Epidermal melanocyte (primary cell): Measurements from ENCODE around the gene ELMOD1.

Source experiments
- DNase-seq: peaks from one replicate; pipeline ENCODE4 v3.0.0; 2011; ENCODE audit warnings: low spot score; ENCODE audit not compliant: insufficient read length

The ELMOD1 gene

GRCh38 chr11:107583629-107584195, 7.2 kb upstream of the ELMOD1 start:
- no peak for DNase-seq

DNA sequence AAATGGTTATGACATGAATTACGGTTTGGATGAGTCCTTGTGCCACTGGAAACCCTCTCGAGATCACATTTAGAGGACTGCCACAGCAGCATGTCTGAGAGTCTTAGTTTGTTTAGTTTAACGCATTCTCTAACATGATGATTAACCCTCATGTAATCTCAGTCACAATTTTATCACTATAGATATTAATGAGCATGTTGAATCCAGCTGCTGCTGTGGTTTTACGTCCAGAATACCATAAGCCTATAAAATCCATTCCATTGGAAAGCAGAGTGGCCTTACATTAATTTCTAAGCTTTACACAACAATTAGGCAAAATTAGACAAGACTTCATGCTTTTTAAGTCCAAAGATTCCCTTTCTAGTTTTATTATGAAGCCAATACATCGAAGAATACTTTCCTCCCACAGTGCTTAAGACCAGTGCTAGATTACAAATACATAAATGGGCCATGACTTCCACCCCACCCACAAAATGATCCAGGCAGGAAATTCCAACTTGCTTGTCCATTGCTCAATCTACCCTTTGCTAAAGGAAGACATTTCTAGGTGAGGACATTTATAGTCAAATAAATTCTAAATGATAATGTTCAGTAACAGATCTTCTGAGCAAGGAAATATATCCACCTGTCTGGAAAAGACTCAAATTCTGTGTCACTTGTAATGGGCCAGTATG, 3.5 kb upstream of the ELMOD1 start:
- no peak for DNase-seq

GRCh38 chr11:107591378-107592230, 657 bp downstream of the ELMOD1 start:
- DNase-seq = no peak

DNA sequence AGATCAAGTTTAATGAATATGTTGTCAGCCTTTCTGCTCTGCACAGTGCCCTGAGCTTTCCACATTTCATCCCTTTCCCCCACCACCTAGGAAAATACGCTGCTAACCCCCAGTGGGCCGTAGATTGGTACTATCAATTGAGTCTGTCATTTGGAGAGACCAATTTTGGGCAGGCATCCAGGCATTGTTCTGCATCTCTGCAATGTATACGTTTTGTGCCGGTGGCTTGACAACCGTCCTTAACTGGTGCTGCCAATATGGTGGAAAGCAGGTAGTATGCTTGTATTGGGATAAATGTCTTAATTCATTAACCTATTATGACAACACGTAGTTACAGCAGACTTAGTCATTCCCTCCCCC, 1.3 kb downstream of the ELMOD1 start:
- DNase-seq = no peak

DNA sequence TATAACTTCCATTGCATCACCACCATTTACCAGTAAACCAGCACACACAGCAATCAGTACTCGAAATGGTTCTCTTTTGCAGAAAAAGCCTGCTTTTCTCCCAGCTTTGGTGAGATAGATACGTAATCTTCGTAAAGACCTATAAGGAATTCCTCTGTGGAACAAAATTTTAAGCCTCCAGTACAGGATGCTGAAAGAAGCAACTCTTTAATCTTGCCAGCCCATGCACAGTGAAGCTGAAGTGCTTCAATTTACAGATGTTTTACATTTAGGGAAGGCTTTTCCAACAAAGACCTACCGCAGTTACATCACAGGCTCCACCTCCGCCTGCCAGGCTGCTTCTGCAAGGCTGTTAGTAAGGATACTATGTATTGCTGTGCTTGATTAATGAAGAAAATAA, 1.9 kb downstream of the ELMOD1 start:
- no peak for DNase-seq

DNA sequence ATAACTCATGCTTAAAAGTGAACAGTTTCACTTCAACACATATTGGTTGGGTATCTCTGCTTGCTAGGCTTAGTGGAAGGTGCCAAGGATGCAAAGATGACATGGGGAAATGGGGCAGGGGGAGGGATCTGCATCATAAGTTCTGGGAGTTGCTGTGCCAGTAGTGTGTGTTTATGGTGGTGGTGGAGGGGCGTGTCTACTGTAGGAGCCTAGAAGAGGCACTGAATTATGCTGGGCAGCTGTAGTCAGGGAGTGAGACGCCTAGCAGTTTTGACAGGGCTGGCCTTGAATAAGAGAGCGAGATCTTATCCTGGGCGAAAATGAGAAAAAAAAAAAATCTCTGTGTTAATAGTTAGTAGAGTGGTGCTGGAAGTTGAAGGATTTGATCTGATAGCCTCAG, 3.0 kb downstream of the ELMOD1 start:
- DNase-seq = no peak

GRCh38 chr11:107594736-107595135, 3.8 kb downstream of the ELMOD1 start:
- no peak for DNase-seq

DNA sequence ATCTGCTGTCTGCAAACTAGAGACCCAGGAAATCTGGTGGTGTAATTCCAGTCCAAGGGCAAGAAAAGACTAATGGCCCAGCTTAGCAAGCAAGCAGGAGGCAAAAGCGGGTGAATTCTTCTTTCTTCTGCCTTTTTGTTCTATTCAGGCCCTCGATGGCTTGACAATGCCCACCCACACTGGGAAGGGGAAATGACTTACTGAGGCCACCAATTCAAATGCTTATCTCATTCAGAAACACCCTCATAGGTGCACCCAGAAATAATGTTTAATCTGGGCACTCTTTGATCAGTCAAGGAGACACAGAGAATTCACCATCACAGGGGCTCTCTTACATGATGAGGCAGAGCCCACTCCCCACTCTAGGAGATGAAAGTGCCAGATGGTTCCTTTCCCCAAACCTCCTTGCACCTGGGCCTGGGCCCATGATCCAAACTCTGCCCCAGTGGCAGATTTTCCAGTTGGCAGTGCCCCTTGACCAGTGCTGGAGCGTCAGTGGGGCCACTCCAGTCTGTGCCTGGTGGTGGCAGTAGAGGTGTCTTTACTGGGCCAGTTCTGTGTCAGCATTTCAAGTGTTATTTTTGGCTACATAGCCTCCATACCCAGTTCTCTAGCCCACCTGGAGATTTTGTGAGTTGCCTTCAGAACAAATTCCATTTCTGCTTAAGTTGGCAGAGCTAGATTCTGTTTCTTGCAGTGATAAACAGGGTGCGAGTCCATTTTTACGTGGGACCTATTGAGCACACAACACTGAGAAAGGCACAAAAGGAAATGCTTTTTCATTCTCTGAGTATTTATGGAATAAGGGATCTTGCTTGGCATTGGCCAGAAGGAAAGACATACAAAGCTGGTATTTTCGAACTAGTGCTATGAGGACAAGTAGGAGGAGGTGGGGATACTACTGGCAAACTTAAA, 7.5 kb downstream of the ELMOD1 start:
- no peak for DNase-seq

GRCh38 chr11:107605061-107606006, 14.4 kb downstream of the ELMOD1 start:
- DNase-seq = no peak

- DNase-seq = no peak
These were observed 15.2 kb downstream of the ELMOD1 start for GRCh38 chr11:107606141-107606540.

GRCh38 chr11:107608809-107609208, 17.9 kb downstream of the ELMOD1 start:
- no peak for DNase-seq

GRCh38 chr11:107609400-107610218, 18.7 kb downstream of the ELMOD1 start:
- DNase-seq = no peak

- no peak for DNase-seq
These were observed 21.5 kb downstream of the ELMOD1 start for GRCh38 chr11:107612445-107612844.

DNA sequence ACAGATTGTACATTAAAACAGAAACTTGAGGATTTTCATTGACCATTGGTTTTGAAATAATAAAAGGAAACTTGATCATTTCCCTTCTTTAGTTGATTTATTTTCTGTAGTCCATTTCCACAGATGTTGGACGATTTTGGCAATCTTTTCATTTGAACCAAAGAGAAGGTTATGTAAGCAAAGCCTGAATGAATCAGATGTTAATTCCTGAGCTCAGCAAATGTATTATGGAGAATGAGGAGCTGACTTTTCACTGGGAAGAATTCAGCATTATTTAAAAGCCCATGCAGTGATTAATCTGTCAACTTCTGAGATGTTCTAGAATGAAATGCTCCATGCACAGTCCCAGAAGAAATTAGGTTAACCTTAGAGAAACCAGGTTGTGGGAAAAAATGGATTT, 29.0 kb downstream of the ELMOD1 start:
- no peak for DNase-seq

DNA sequence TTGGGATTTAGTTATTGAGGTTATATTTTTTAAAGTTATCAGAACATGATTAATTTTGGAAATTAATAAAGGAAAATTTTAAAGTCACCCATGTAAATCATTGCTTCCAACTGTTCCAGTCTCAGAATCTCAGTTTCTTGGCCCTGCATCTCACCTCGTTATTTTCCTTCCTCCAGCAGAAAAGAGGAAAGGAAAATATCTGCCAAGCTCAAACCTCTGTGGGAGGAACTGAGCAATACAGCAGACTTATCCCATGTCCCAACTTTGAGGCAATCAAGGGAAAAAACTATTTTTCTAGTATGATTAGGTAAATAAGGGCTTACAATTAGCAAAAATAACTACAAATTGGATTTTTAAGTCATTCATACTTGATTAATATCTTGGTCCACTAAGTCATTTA, 30.1 kb downstream of the ELMOD1 start:
- no peak for DNase-seq

DNA sequence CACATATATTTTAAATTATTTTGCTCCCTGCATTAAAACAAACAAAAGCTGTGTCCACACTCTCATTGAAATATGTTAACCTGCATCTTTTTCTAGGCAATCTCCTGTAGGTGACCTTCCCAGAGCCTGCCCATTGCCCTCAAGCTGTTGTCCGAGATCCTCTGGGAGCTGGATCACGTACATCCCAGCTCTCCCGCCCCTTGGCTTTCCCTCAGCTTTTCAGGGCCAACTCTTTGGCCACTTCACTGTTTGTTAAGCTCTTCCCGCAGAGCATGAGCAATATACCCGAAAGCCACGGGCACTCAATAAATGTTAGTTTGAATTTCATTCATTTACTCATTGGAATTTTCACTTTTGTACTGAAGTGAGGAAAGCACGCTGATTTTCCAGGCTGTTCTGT, 32.2 kb downstream of the ELMOD1 start:
- no peak for DNase-seq

GRCh38 chr11:107624983-107625684, 34.2 kb downstream of the ELMOD1 start:
- no peak for DNase-seq

DNA sequence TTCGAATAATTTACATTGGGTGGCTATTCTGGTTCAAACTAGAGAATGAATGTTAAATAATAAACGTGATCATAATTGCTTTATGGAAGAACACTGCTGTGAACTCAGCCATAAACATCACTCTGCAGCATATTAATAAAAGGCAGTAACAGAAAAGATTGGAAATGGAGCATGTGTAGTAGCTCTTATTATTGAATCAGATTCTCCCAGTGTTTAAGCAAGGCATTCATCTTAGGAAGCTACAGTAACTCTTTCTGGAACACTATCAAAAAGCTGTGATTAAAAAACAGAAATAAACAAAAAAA, 34.7 kb downstream of the ELMOD1 start:
- DNase-seq = no peak

DNA sequence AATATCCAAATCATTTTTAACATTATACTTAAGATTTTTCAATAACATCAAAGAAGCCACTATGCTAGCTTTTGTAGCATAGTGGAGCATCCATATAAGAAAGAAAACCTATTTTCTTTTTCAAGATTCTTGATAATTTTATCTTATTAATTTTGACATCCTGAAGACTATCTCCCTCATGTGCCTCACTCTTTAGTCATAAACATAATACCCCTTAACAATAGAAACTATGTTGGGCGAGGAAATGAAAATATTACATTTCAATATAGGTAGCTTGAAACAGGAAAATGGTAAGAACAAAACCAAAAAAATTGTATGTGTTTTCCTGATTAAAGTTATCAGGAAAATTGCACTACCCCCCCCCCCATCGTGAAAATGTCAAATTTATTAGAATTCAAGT, 40.1 kb downstream of the ELMOD1 start:
- no peak for DNase-seq
